Measurements from ENCODE around the gene ARHGAP22.

The ARHGAP22 gene

DNA sequence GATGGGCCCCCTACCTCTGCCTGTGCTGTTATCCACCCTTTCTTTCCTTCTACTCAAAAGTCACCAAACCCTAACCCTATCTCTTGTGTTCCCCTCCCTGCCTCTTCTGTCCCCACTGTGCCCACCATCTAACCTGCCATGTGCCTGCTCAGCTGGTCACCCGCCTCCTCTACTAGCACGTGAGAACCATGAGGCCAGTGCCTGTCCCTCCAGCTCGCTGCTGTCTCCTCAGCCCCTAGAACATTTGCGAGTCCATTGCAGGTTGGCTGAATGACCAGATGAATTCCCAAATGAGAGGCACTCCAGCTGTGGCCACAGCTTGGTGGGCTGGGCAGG, 129.0 kb downstream of the ARHGAP22 start:
- in situ Hi-C loops (cut with MboI; ENCODE audit: low sequenced_read_pairs, unreplicated experiment): no loop called here
- no peak for DNase-seq (ENCODE audit: low spot score)
- TF ChIP-seq, protein P1, sequence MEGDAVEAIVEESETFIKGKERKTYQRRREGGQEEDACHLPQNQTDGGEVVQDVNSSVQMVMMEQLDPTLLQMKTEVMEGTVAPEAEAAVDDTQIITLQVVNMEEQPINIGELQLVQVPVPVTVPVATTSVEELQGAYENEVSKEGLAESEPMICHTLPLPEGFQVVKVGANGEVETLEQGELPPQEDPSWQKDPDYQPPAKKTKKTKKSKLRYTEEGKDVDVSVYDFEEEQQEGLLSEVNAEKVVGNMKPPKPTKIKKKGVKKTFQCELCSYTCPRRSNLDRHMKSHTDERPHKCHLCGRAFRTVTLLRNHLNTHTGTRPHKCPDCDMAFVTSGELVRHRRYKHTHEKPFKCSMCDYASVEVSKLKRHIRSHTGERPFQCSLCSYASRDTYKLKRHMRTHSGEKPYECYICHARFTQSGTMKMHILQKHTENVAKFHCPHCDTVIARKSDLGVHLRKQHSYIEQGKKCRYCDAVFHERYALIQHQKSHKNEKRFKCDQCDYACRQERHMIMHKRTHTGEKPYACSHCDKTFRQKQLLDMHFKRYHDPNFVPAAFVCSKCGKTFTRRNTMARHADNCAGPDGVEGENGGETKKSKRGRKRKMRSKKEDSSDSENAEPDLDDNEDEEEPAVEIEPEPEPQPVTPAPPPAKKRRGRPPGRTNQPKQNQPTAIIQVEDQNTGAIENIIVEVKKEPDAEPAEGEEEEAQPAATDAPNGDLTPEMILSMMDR (IDR thresholded peaks at IDR 0.05; ENCODE audit: borderline replicate concordance, control extremely low read depth, extremely low read depth, insufficient read depth, missing control alignments): no peak

DNA sequence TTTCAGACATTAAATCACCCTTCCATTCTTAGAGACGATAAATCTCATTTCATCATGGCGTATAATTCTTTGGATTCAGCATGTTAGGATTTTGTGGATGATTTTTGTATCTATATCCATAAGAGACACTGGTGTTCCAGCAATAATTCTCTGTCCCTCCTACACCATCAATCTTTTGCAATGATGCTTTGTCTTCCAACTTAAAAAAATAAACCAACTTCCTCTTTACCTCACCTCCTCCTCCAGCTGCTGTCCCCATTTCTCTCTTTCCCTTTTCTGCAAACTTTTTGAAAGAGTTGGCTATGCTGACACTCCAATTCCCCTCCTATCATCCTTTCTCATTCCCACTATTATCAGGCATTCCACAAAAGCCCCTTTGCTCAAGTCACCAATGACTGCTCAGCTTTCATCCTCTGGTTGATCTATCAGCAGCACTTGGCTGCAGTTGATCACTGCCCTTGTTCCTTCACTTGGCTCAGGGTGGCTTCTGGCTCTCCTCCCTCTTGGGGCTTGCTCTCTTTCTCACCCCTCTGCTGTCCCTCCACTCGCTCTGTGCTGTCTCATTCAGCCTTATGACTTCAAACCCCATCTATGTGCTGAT, 130.0 kb downstream of the ARHGAP22 start:
- TF ChIP-seq, protein P1 (IDR thresholded peaks at IDR 0.05; ENCODE audit: borderline replicate concordance, control extremely low read depth, extremely low read depth, insufficient read depth, missing control alignments): no peak
- in situ Hi-C loops (cut with MboI; ENCODE audit: low sequenced_read_pairs, unreplicated experiment): no loop called here
- DNase-seq (ENCODE audit: low spot score): no peak

DNA sequence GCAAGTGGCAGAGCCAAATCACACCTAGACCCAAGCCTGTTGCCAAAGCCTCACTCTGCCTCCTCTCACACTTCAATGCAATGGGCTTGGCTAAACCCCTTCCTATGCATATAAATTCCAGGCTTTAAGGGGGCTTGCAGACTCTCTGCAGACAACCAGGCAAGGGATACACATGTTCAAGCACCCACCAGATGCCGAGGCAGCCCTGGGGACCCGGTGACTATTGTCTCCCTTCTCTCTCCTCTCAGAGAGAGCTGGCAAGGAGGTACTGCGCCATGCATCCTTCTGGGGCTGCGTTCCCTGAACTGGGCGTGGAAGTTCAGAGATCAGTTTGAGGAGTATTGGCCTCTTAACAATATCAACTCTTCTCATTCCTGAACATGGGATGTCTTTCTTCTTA, 131.2 kb downstream of the ARHGAP22 start:
- no peak for DNase-seq (ENCODE audit: low spot score)
- TF ChIP-seq, protein P1 (IDR thresholded peaks at IDR 0.05; ENCODE audit: borderline replicate concordance, control extremely low read depth, extremely low read depth, insufficient read depth, missing control alignments): no peak
- in situ Hi-C loops (cut with MboI; ENCODE audit: low sequenced_read_pairs, unreplicated experiment): no loop called here

DNA sequence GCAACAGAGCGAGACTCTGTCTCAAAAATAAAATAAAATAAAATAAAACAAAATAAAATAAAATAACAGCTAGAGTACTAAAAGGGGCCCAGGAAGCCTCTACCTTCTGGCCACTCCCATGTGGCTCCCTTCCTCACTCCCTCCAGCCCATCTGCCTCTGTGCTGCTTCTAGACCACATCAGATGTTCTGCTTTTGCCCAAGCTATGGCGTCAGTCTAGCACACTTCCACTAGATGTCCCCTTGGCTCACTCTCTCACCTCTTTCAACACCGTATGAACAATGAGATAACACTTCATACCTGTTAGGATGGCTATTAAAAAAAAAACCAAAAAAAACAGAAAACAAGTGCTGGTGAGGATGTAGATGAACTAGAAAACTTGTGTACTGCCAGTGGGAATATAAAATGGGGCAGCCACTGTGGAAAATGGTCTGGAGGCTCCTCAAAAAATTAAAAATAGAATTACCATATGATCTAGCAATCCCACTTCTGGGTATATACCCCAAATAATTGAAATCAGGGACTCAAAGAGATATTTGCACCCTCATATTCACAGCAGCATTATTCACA, 132.3 kb downstream of the ARHGAP22 start:
- TF ChIP-seq, protein P1 (IDR thresholded peaks at IDR 0.05; ENCODE audit: borderline replicate concordance, control extremely low read depth, extremely low read depth, insufficient read depth, missing control alignments): no peak
- in situ Hi-C loops (cut with MboI; ENCODE audit: low sequenced_read_pairs, unreplicated experiment): no loop called here
- no peak for DNase-seq (ENCODE audit: low spot score)

DNA sequence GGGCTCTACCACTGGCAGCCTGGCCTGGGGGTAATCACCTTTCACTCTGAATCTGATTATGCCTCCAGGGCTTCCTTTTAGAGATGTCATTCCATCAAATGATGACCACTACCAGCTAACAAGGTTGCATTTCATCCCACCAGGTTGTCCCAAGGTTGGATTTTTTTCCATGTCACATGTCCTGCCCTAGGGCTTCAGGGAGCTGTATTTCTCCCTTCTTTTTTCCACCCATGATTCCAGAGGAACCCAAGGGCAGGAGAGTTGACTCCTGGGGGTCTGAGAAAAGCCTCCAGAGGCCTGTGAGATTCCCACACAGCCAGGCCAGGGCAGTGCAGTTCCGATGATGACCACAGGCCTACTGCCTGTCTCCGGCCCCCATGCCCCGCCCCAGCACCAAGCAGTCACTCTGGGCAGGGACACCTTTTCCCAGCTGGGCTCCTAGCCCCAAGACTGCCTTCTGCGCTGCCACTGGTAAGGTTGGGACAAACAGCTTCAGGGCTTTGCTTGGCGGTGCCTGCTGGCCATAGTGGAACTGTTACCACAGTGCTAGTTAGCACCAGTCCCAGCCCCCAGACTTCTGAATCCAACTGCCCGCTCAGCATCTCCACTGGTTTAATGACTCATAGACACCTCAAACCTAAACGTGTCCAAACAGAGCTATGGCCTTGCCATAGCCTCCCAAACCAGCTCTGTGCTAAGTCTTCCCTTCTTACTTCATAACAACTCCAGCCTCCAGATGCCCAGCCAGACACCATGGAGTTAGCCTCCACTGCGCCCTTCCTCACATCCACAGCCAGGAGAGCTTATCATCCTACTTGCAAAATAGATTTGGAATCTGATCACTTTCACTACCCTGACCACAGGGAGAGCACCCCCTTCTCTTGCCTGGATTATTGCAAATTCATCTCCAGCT, 133.7 kb downstream of the ARHGAP22 start:
- TF ChIP-seq, protein P1 (IDR thresholded peaks at IDR 0.05; ENCODE audit: borderline replicate concordance, control extremely low read depth, extremely low read depth, insufficient read depth, missing control alignments): no peak

DNA sequence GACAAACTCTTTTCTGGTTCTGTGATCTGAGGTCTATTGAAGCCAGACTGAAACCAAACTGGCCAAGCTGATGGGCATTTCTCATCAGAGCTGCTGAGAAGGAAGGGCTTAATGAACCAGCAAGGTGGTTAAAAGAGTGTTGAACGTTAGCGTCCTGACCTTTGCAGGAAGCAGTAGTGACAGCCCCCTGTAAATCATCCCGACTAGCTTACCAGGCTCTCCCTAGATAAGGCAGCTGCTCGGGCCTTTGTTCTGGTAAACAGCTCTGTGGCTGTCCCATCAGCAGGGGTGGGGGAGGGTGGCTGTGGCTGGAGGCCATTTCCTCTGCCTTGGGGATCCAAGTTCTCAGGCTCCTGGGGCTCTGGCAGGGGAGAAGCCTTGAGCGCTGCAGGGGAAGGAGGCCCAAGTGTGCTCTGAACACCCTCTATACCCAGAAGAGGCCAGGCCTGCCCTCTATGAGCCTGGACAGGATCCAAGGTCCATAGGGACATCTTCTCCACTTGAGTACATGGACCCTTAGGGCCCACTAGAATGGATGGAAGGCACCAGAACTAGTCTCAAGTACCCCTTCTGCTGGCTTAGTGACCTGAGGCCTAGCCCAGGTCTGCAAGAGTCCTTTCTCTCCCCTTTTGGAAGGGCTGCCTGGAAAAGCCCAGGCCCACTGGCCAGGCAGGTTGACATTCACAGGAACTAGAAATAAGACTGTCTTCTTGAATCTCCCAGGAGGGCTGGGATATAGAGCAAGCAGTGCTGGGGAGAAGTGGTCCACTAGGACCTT, 134.6 kb downstream of the ARHGAP22 start:
- in situ Hi-C loops (cut with MboI; ENCODE audit: low sequenced_read_pairs, unreplicated experiment): no loop called here
- TF ChIP-seq, protein P1 (IDR thresholded peaks at IDR 0.05; ENCODE audit: borderline replicate concordance, control extremely low read depth, extremely low read depth, insufficient read depth, missing control alignments): no peak
- DNase-seq (ENCODE audit: low spot score): no peak

More for the DNA sequence above, 133.7 kb downstream of the ARHGAP22 start:
- in situ Hi-C loops (cut with MboI; ENCODE audit: low sequenced_read_pairs, unreplicated experiment): no loop called here
- no peak for DNase-seq (ENCODE audit: low spot score)
